OCI-LY1 (cell line): ENCODE data around the gene PAX2.

Experiments
- H2AFZ ChIP-seq: fragments of 200-600 bp; sonication (generic), shearing (Covaris generic); 2 replicates; pipeline ENCODE4 v1.6.0; 2014; ENCODE audit warnings: antibody characterized with exemption, mild to moderate bottlenecking, low read length
- H3F3A ChIP-seq: fragments of 200-600 bp; sonication (generic), shearing (Covaris generic); 2 replicates; pipeline ENCODE4 v1.6.0; 2014; ENCODE audit warnings: mild to moderate bottlenecking, antibody characterized with exemption, low read length, moderate library complexity; ENCODE audit not compliant: insufficient read depth
- H3K27ac ChIP-seq: fragments of 200-600 bp; sonication (generic); 2 replicates; pipeline ENCODE4 v1.5.1; 2014; ENCODE audit warnings: low read length, mixed run types, mild to moderate bottlenecking, low read depth; ENCODE audit not compliant: poor library complexity, severe bottlenecking
- H3K27me3 ChIP-seq: fragments of 200-600 bp; sonication (generic); 2 replicates; pipeline ENCODE4 v1.6.0; 2014; ENCODE audit warnings: antibody characterized with exemption, mild to moderate bottlenecking, low read length, moderate library complexity; ENCODE audit not compliant: insufficient read depth
- H3K36me3 ChIP-seq: fragments of 200-600 bp; sonication (generic); 2 replicates; pipeline ENCODE4 v1.6.1; 2014; ENCODE audit warnings: mild to moderate bottlenecking, antibody characterized with exemption, low read length, moderate library complexity, mixed read lengths; ENCODE audit not compliant: insufficient read depth
- H3K4me1 ChIP-seq: fragments of 200-600 bp; sonication (generic); 2 replicates; pipeline ENCODE4 v1.5.1; 2014; ENCODE audit warnings: mild to moderate bottlenecking, low read length, moderate library complexity; ENCODE audit not compliant: insufficient read depth, severe bottlenecking
- H3K4me2 ChIP-seq: fragments of 200-600 bp; sonication (generic), shearing (Covaris generic); 2 replicates; pipeline ENCODE4 v1.6.1; 2014; ENCODE audit warnings: low read length
- H3K4me3 ChIP-seq: fragments of 200-600 bp; sonication (generic); 2 replicates; pipeline ENCODE4 v1.5.1; 2014; ENCODE audit warnings: low read length, low read depth, mild to moderate bottlenecking, mixed read lengths; ENCODE audit not compliant: poor library complexity, severe bottlenecking
- H3K79me2 ChIP-seq: fragments of 200-600 bp; shearing (Covaris generic); 2 replicates; pipeline ENCODE4 v1.6.1; 2016; ENCODE audit warnings: mixed run types, low read length, mixed read lengths; ENCODE audit not compliant: insufficient read depth
- H3K9ac ChIP-seq: fragments of 200-600 bp; sonication (generic), shearing (Covaris generic); 2 replicates; pipeline ENCODE4 v1.6.1; 2014; ENCODE audit warnings: mild to moderate bottlenecking, low read length, mixed read lengths
- H3K9me2 ChIP-seq: fragments of 200-600 bp; sonication (generic), shearing (Covaris generic); 2 replicates; pipeline ENCODE4 v1.6.1; 2014; ENCODE audit warnings: low read depth, mild to moderate bottlenecking, low read length, mixed read lengths
- H3K9me3 ChIP-seq: fragments of 200-600 bp; shearing (Covaris generic); 2 replicates; pipeline ENCODE4 v1.6.1; 2014; ENCODE audit warnings: low read length, mixed read lengths
- H4K20me1 ChIP-seq: fragments of 200-600 bp; sonication (generic), shearing (Covaris generic); 2 replicates; pipeline ENCODE4 v1.6.0; 2016; ENCODE audit warnings: mild to moderate bottlenecking, low read length; ENCODE audit not compliant: insufficient read depth
- CTCF ChIP-seq: fragments of 200-600 bp; sonication (generic), shearing (Covaris generic); IDR thresholded peaks from 2 replicates; pipeline ENCODE4 v1.5.1; 2017; ENCODE audit warnings: mild to moderate bottlenecking, antibody characterized with exemption, low read length, moderate library complexity, mixed read lengths
- EZH2 ChIP-seq: fragments of 200-600 bp; sonication (generic), shearing (Covaris generic); IDR thresholded peaks from 2 replicates; pipeline ENCODE4 v1.8.0; 2017; ENCODE audit warnings: borderline replicate concordance, mixed run types, mild to moderate bottlenecking, antibody characterized with exemption, low read length, moderate library complexity, mixed read lengths

PAX2 gene

DNA sequence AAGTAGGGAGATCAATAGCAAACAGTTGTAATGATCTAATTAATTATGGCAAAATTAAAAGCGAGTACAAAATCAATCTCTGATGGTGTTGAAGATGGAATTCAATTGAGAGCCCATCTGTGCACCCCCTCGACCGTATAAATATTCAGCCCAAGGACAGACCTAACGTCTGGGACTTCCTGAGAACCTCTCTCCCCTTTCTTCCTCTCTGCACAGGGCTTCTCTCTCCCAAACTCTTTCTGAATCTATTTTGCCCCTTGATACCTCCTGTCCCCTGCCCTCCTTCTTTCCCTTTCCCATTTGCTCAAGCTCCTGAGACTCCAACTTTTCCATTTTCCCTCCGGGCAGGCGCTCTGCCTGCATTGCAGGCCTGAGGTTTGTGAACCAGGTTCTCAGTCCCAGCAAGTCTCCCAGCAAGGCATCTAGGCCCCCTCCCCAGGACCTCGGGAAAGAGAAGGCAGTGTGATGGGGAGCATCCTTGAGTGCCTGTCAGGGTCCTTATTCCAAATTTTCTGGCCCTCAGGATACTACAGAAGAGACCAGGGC is 8.5 kb upstream of the PAX2 start:
- no peaks in the 10 kb centered on the region for H3K9me3 ChIP-seq
- peaks cover 6% of the 10 kb centered on the region for H3K4me1 ChIP-seq
- H3F3A ChIP-seq, result no peaks in the 10 kb centered on the region
- H3K9me2 ChIP-seq, result no peaks in the 10 kb centered on the region
- H3K9ac ChIP-seq, result no peak overlapping the region
- no peak overlapping the region for H3K27ac ChIP-seq
- no peaks in the 10 kb centered on the region for H4K20me1 ChIP-seq
- no peak overlapping the region for H3K4me2 ChIP-seq
- no peaks in the 10 kb centered on the region for H3K36me3 ChIP-seq
- no peak overlapping the region for H2AFZ ChIP-seq
- H3K79me2 ChIP-seq, result no peaks in the 10 kb centered on the region
- no peaks in the 10 kb centered on the region for H3K27me3 ChIP-seq
- TF ChIP-seq CTCF, result no peak
- TF ChIP-seq EZH2, result no peak
- H3K4me3 ChIP-seq, result no peak overlapping the region

DNA sequence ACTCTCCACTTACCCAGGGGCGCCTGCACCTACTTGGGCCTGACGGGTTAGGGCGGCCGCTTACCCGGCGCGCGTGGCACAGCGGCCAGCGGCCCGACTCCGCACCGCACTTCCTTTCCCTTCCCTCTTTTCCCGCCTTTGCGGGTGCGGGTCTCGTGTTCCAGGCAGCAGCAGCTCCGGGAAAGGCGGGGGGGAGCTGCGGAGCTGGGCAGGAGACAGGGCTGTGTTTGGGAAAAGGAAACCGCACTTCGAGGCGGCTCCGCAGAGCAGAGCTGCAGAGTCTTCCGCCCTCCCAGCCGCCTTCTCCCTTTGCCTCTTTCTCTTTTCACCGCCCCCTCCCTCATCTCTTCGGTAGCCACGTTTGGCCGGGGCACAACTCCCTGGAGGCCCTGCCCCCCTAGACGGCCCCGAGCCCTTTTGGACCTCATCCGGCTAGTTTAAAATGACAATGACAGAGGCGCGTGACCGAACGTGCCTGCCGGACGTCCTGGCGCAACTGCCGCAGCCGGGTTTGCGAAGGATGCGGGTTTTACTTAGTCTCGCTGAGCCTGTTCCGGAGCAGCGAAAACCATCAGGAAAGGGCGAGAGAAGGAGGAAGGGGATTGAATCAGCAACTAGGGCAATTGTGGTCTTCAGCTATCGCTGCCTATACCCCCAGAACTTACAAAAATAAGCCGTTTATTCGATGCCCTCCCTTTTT is 7.9 kb upstream of the PAX2 start:
- no peak overlapping the region for H3K4me2 ChIP-seq

DNA sequence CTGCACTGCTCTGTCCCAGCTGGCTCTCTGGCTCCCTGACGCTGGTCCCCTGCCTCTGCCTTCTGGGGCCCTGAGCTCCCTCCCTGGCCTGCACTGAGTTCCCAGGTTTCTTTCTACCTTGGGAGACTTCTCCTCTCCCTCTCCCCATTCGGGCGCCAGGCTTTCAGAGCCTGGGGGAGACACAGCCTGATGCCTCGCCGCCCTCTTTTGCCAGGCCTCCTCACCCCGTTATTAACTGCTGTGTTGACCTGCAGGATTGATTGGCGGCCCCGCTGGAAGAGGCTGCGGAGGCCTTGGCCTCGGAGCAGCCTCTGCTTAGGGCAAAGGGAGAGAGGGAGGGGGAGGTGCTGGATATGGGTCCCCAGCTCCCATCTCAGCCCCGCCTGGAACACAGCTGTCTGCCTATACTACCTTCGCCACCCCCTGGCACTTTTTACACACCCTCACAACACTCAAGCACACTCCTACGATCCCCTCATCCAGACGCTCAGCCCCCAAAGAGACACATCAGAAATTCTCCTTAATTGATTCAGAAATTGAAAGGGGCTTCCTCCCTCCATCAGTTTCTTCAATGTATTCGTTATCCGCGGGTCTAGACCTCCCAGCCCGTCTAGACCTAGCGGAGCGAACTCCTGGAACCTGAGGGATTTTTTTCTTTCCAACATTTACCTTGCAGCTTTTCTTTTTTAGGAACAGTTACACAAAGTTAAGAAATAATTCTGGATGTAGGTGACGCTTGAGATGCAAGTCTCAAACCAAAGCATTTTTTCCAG is 7.1 kb upstream of the PAX2 start:
- Histone ChIP-seq H3K79me2 (no peaks in the 10 kb centered on the region), H4K20me1 (no peaks in the 10 kb centered on the region), H3K9me3 (no peaks in the 10 kb centered on the region), H3K36me3 (no peaks in the 10 kb centered on the region), H2AFZ (no peak overlapping the region), H3K27me3 (no peaks in the 10 kb centered on the region), H3K9me2 (no peaks in the 10 kb centered on the region), H3K9ac (no peak overlapping the region), H3K4me1 (peaks cover 3% of the 10 kb centered on the region), H3F3A (no peaks in the 10 kb centered on the region), H3K27ac (no peak overlapping the region), H3K4me2 (no peak overlapping the region), H3K4me3 (no peak overlapping the region)
- no peak for TF ChIP-seq CTCF
- no peak for TF ChIP-seq EZH2

More for the DNA sequence above, 7.9 kb upstream of the PAX2 start:
- Histone ChIP-seq H3K9me3 (no peaks in the 10 kb centered on the region), H3K9me2 (no peaks in the 10 kb centered on the region), H2AFZ (no peak overlapping the region), H3K27me3 (no peaks in the 10 kb centered on the region), H3K79me2 (no peaks in the 10 kb centered on the region), H3K9ac (no peak overlapping the region), H3K4me3 (no peak overlapping the region), H4K20me1 (no peaks in the 10 kb centered on the region), H3K36me3 (no peaks in the 10 kb centered on the region), H3K27ac (no peak overlapping the region), H3K4me1 (peaks cover 6% of the 10 kb centered on the region), H3F3A (no peaks in the 10 kb centered on the region)
- TF ChIP-seq CTCF, result no peak
- TF ChIP-seq EZH2, result no peak
